SJCRH30 (cell line): Measurements from ENCODE around the gene TIMM50. TPM values are rescaled to one million over a fixed set of nuclear protein-coding genes. Genes with fewer than 3 reads are reported as not detected.
"Not testable (repeated sequence)": the region's sequence is repeated elsewhere in the genome, so short reads cannot be mapped to it uniquely, and the experiment has no call there.

ENCODE experiments used
- DNase-seq, 2 experiments: peaks; one replicate each; pipeline ENCODE4 v3.0.0-alpha.2; 2015 to 2020
- H3K27ac ChIP-seq: fragments of 250-450 bp; sonication (Bioruptor Pico); 2 replicates; pipeline ENCODE4 v1.5.1; 2020; ENCODE audit warnings: mild to moderate bottlenecking, moderate library complexity
- H3K27me3 ChIP-seq: fragments of 250-450 bp; sonication (Bioruptor Pico); 2 replicates; pipeline ENCODE4 v1.5.1; 2020; ENCODE audit warnings: mild to moderate bottlenecking, moderate library complexity
- H3K36me3 ChIP-seq: fragments of 250-450 bp; sonication (Bioruptor Pico); 2 replicates; pipeline ENCODE4 v1.5.1; 2020; ENCODE audit warnings: mild to moderate bottlenecking, moderate library complexity
- H3K4me1 ChIP-seq: fragments of 250-450 bp; sonication (Bioruptor Pico); 2 replicates; pipeline ENCODE4 v1.5.1; 2020; ENCODE audit warnings: mild to moderate bottlenecking, moderate library complexity
- H3K4me3 ChIP-seq: fragments of 250-450 bp; sonication (Bioruptor Pico); 2 replicates; pipeline ENCODE4 v1.5.1; 2020; ENCODE audit warnings: mild to moderate bottlenecking, moderate library complexity
- H3K9me3 ChIP-seq: fragments of 250-450 bp; sonication (Bioruptor Pico); replicated peaks from 2 replicates; pipeline ENCODE4 v1.5.1; 2020; ENCODE audit warnings: mild to moderate bottlenecking, moderate library complexity
- total RNA-seq: library from RNA; depleted of rRNA; stranded (reverse); fragments of >200 nt; shearing (Covaris generic); gene quantifications from 2 replicates; pipeline ENCODE4 v1.2.3, GENCODE V29; 2014

Gene TIMM50
- total RNA-seq, 1 experiment from 2014 or later = 192 TPM

DNA sequence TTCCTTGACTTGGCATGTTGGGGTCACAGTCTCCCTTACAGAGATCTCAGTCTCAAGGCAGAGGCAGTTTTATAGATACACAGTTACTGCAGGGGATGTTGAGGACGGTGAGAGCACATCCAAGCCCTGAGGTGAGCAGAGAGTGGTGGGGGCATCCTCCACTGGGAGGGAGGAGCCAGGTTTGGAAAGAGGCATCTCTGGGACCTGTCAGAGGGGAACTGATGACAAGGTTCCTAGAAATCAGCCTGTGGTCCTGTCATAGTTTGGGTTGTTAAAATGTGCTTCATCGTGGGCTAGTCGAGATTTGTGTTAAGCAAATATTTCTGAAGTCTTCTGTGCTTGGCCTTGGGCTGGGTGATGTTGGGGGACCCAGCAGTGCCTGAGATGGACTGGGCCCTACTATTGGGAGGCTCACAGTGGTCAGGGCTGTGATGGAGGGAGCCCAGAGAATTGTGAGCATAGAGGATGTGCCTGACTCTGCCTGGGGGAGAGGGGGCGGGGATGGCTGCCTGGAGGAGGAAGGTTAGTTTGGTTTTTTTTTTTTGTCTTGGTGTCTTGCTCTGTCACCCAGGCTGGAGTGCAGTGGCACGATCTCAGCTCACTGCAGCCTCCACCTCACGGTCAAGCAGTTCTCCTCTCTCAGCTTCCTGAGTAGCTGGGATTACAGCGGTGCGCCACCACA lies 31.4 kb upstream of the TIMM50 start:
- H3K4me1 ChIP-seq = peaks cover 6% of the 10 kb centered on the region
- H3K4me3 ChIP-seq = no peak overlapping the region
- DNase-seq = no peak
- no peaks in the 10 kb centered on the region for H3K27me3 ChIP-seq
- peaks cover 19% of the 10 kb centered on the region for H3K36me3 ChIP-seq
- no peaks in the 10 kb centered on the region for H3K9me3 ChIP-seq
- H3K27ac ChIP-seq = no peak overlapping the region

GRCh38 chr19:39451257-39451656 lies 29.4 kb upstream of the TIMM50 start:
- not testable (repeated sequence) for DNase-seq, H3K27ac ChIP-seq, H3K27me3 ChIP-seq, H3K4me1 ChIP-seq, H3K4me3 ChIP-seq, H3K9me3 ChIP-seq
- H3K36me3 ChIP-seq = peaks cover 21% of the 10 kb centered on the region

DNA sequence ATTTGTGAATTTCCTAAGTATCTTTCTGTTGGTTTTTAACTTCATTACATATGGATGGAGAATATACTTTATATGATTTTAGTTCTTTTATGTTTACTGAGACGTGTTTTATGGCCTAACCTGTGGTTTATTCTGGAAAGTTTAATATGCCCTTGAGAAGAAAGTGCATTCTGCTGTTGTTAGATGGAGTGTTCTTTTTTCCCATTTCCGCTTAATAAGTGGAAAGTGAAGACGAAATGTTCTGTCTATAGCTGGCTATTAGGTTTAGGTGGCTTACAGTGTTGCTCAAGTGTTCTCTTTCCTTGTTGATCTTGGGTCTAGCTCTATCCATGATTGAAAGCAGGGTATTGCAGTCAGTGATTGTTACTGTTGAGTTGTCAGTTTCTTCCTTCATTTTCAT lies 17.2 kb upstream of the TIMM50 start:
- Histone ChIP-seq H3K9me3 (no peaks in the 10 kb centered on the region), H3K27me3 (no peaks in the 10 kb centered on the region), H3K36me3 (peaks cover 66% of the 10 kb centered on the region), H3K27ac (no peak overlapping the region), H3K4me1 (no peaks in the 10 kb centered on the region), H3K4me3 (no peak overlapping the region)
- DNase-seq = no peak

DNA sequence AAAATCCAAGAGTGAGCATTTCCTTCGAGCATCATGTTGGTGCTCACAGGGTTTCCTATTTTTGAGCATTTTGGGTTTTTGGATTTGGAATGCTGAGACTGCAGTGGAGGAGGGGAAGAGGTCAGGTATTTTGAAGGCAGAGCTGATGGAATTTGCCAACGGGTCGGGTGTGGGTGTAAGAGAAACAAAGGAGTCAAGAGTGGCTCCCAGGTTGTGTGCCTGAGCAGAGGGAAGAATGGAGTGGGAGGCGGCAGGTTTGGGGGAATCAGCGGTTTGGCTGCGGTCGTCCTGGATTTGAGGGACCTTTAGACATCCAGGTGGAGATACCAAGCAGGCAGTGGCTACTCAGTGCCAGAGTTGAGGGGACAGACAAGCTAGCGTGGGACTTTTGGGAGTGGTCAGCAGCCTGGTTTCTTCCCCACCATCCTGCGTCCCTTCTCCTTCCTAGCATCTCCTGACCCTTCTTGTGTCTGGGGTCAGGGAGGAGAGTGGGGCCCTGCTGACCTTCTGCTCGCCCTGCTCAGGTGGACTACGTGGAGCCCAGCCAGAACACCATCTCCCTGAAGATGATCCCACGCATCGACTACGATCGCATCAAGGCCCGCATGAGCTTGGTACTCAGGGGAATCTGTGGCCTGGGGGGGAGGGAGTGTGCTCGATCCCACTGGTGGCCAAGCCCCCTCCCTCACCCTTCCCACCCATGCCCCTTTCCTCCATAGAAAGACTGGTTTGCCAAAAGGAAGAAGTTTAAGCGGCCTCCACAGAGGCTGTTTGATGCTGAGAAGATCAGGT lies 14.5 kb upstream of the TIMM50 start:
- Histone ChIP-seq H3K9me3 (no peaks in the 10 kb centered on the region), H3K27me3 (no peaks in the 10 kb centered on the region), H3K36me3 (peaks cover 68% of the 10 kb centered on the region), H3K4me3 (no peak overlapping the region), H3K4me1 (no peaks in the 10 kb centered on the region), H3K27ac (no peak overlapping the region)
- no peak for DNase-seq

GRCh38 chr19:39467941-39468340 lies 12.7 kb upstream of the TIMM50 start:
- Histone ChIP-seq H3K27ac (no peak overlapping the region), H3K27me3 (no peaks in the 10 kb centered on the region), H3K4me3 (no peak overlapping the region), H3K36me3 (peaks cover 75% of the 10 kb centered on the region), H3K9me3 (no peaks in the 10 kb centered on the region), H3K4me1 (no peaks in the 10 kb centered on the region)
- DNase-seq = no peak

GRCh38 chr19:39469036-39469435 lies 11.6 kb upstream of the TIMM50 start:
- Histone ChIP-seq H3K36me3 (peaks cover 78% of the 10 kb centered on the region), H3K27ac (no peak overlapping the region), H3K9me3 (no peaks in the 10 kb centered on the region), H3K27me3 (no peaks in the 10 kb centered on the region), H3K4me3 (no peak overlapping the region), H3K4me1 (no peaks in the 10 kb centered on the region)
- DNase-seq = no peak

GRCh38 chr19:39469567-39469966 lies 11.1 kb upstream of the TIMM50 start:
- Histone ChIP-seq H3K36me3 (peaks cover 76% of the 10 kb centered on the region), H3K4me3 (no peak overlapping the region), H3K9me3 (no peaks in the 10 kb centered on the region), H3K27me3 (no peaks in the 10 kb centered on the region), H3K27ac (no peak overlapping the region), H3K4me1 (no peaks in the 10 kb centered on the region)
- no peak for DNase-seq

DNA sequence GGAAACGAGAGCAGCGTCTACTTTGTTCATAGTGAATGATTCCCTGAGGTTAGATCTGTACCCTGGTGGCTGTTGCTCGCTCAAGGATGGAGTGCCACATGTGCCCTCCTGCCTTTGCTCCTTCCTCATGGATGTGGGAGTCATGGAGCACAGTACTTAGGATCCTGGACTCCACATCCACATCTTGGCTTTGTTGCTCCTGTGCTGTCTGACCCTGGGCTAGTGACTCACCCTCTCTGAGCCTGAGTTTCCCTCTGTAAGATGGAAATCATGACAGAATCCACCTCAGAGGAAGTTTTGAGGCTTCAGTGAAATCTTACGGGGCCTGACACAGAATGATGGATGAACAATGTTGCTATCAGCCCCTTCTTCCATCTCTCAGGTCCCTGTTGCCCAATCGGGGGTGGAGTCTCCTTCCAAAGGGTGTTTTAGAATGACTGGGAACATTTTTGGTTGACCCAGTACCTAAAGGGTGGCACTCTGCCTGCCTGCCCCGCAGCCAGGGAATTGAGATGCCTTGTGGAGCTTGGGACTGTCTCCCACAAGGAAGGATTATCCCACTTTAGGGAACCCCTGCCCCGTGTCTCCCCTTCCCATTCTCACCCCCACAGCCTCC lies 9.8 kb upstream of the TIMM50 start:
- no peaks in the 10 kb centered on the region for H3K9me3 ChIP-seq
- peaks cover 73% of the 10 kb centered on the region for H3K36me3 ChIP-seq
- H3K27me3 ChIP-seq = no peaks in the 10 kb centered on the region
- no peak for DNase-seq
- no peaks in the 10 kb centered on the region for H3K4me1 ChIP-seq
- H3K4me3 ChIP-seq = no peak overlapping the region
- H3K27ac ChIP-seq = no peak overlapping the region

DNA sequence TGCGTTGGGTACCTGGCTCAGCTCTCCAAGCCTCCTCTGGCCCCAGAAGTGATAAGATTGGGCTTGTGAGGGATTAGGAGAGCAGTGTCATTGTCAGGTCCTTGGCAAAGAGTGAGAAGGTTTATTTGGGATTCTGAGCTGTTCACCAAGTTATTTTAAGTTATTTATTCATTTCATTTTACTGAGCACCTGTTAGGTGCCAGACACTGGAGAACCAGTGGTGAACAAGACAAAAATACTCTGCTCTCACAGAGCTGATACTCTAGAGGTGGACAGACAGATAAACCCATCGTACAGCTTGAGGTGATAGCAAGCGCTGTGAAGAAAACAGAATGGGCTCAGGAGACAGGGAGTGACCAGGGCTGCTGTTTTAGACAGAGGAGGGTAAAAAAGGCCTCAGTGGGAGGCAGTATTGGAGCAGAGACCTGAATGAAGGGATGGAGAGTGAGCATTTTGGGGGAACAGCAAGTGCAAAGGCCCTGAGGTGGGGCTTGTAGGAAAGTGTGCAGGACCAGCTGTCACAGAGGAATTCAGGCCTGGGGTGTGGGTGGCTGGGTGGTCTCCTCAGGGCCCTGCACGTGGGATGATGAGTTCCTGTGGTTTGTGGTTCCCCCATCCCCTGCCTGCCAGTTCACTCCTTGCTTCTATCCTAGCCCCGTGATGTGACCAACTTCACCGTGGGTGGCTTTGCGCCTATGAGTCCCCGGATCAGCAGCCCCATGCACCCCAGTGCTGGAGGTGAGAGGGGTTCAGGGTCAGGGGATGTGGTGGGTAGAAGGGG lies 8.7 kb upstream of the TIMM50 start:
- Histone ChIP-seq H3K9me3 (no peaks in the 10 kb centered on the region), H3K4me1 (no peaks in the 10 kb centered on the region), H3K27ac (no peak overlapping the region), H3K4me3 (no peak overlapping the region), H3K27me3 (no peaks in the 10 kb centered on the region), H3K36me3 (peaks cover 65% of the 10 kb centered on the region)
- DNase-seq = peak; percentile 30 to 49

- H3K27me3 ChIP-seq = no peaks in the 10 kb centered on the region
- no peak for DNase-seq
- no peaks in the 10 kb centered on the region for H3K4me1 ChIP-seq
- no peak overlapping the region for H3K27ac ChIP-seq
- no peaks in the 10 kb centered on the region for H3K9me3 ChIP-seq
- peaks cover 59% of the 10 kb centered on the region for H3K36me3 ChIP-seq
- H3K4me3 ChIP-seq = no peak overlapping the region
Measured at GRCh38 chr19:39472746-39473442, 7.7 kb upstream of the TIMM50 start.

DNA sequence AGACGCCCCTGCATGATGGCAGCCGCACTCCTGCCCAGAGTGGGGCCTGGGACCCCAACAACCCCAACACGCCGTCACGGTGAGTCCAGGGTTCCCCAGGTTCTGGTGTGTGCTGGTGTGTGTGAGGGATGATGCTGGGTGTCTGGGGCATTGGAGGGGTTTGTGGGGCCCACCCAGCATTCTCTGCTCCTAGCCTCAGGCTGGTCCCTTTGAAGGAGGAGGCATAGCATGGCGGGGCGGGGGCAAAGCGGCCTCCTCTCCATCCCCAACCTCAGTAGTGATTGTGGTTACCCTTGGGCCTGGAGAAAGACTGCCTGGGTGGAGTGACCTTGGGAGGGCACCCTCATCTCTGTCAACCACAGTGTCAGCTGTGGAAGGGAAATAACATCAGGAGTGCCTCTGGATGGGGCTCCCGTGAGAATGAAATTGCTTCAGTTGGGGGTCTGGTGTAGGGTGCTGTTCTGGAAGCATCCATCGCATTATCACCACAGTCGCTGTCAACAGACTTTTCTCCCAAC lies 7.1 kb upstream of the TIMM50 start:
- Histone ChIP-seq H3K4me3 (no peak overlapping the region), H3K27ac (no peak overlapping the region), H3K9me3 (no peaks in the 10 kb centered on the region), H3K27me3 (no peaks in the 10 kb centered on the region), H3K4me1 (no peaks in the 10 kb centered on the region), H3K36me3 (peaks cover 59% of the 10 kb centered on the region)
- DNase-seq = no peak

- no peak overlapping the region for H3K4me3 ChIP-seq
- no peaks in the 10 kb centered on the region for H3K27me3 ChIP-seq
- H3K27ac ChIP-seq = no peak overlapping the region
- peaks cover 53% of the 10 kb centered on the region for H3K36me3 ChIP-seq
- H3K4me1 ChIP-seq = no peaks in the 10 kb centered on the region
- peak; percentile 76 to 78 for DNase-seq
- H3K9me3 ChIP-seq = no peaks in the 10 kb centered on the region
Measured at GRCh38 chr19:39474139-39474620, 6.5 kb upstream of the TIMM50 start.

GRCh38 chr19:39475748-39476147 lies 4.9 kb upstream of the TIMM50 start:
- no peak overlapping the region for H3K27ac ChIP-seq
- H3K4me3 ChIP-seq = no peak overlapping the region
- DNase-seq = no peak
- no peaks in the 10 kb centered on the region for H3K27me3 ChIP-seq
- H3K36me3 ChIP-seq = peaks cover 39% of the 10 kb centered on the region
- H3K4me1 ChIP-seq = no peaks in the 10 kb centered on the region
- no peaks in the 10 kb centered on the region for H3K9me3 ChIP-seq

- not testable (repeated sequence) for H3K27me3 ChIP-seq
Measured at GRCh38 chr19:39479319-39479801, 1.3 kb upstream of the TIMM50 start.

More at GRCh38 chr19:39479319-39479801, 1.3 kb upstream of the TIMM50 start:
- H3K9me3 ChIP-seq, H3K4me1 ChIP-seq, DNase-seq: not testable (repeated sequence)
- peak overlapping the region; percentile 93 for H3K4me3 ChIP-seq
- peaks cover 22% of the 10 kb centered on the region for H3K36me3 ChIP-seq
- H3K27ac ChIP-seq = peak overlapping the region; percentile 29
